Ovary (tissue), 9 donors: Measurements from ENCODE around the gene KRTAP5-3. TPM values are rescaled to one million over a fixed set of nuclear protein-coding genes. Genes with fewer than 3 reads are reported as not detected.

Source experiments
- DNase-seq, 5 donors: peaks; one replicate each; pipeline ENCODE4 v3.0.0-alpha.2; 2019 to 2020
- H3K27ac ChIP-seq, 2 donors: fragments of 200-600 bp; one replicate each; pipeline versions ENCODE4 v1.5.1 to v1.8.0; 2019 to 2022
- H3K27me3 ChIP-seq: fragments of 200-600 bp; one replicate; pipeline ENCODE4 v1.8.0; 2022
- H3K36me3 ChIP-seq: fragments of 200-600 bp; sonication (generic); one replicate; pipeline ENCODE4 v1.5.1; 2019
- H3K4me1 ChIP-seq: one replicate; pipeline ENCODE4 v1.8.1; 2013; ENCODE audit warnings: mild to moderate bottlenecking, moderate library complexity; ENCODE audit not compliant: insufficient read depth
- H3K4me3 ChIP-seq: fragments of 200-600 bp; sonication (generic); one replicate; pipeline ENCODE4 v1.5.1; 2017
- H3K9me3 ChIP-seq, 2 donors: fragments of 200-600 bp in 1 of 2; sonication (generic) in 1 of 2; one replicate each; pipeline versions ENCODE4 v1.5.1 to v1.8.1; 2013 to 2019; ENCODE audit warnings: mild to moderate bottlenecking in 1 of 2, moderate library complexity in 1 of 2
- EP300 ChIP-seq: sonication (generic); formaldehyde crosslinking; IDR thresholded peaks from one replicate; pipeline ENCODE4 v1.6.1; 2017; ENCODE audit warnings: antibody characterized with exemption
- POLR2A ChIP-seq: fragments of 450-650 bp; IDR thresholded peaks from one replicate; pipeline ENCODE4 v1.6.1; 2017; ENCODE audit warnings: antibody characterized with exemption, mild to moderate bottlenecking, moderate library complexity
- WGBS, 3 donors: extraction: QIAGEN DNeasy Blood & Tissue Kit in 1 of 3; methylation state at CpG; one replicate each; pipeline versions ENCODE4 v1.1.5 to v1.1.7; 2013 to 2017; 5-methylcytosine and 5-hydroxymethylcytosine counted together
- intact Hi-C, 4 donors: fragments of 100-400 bp; cut with DNase I; formaldehyde crosslinking; loops; one replicate each; pipeline versions ENCODE4 v1.11.0 to v1.15.1; 2022 to 2023
- polyA plus RNA-seq, 2 donors: library from polyadenylated mRNA; stranded (reverse); fragments of 200-250 nt in 1 of 2; fragments of 350-450 nt in 1 of 2; fragmentation: Illumina TruSeq in 1 of 2; extraction: RNeasy Lipid Tissue Mini Kit (QIAGEN cat#74804) in 1 of 2; gene quantifications; one replicate each; pipeline ENCODE4 v1.2.3, GENCODE V29; 2013 to 2014
- total RNA-seq, 7 donors: library from RNA; depleted of rRNA in 2 of 7; stranded (reverse); fragments of >200 nt in 2 of 7; fragmentation: NEBNext Ultra II Directional in 3 of 7; extraction: Animal tissue kit (Norgen Biotek cat#: 25700) in 3 of 7; gene quantifications; one replicate each; pipeline versions ENCODE4 v1.1.0 to v1.2.4, GENCODE V29; 2016 to 2023
- TF ChIP-seq, protein P1 (sequence below), 3 donors: fragments of 450-650 bp in 2 of 3; fragments of 200-600 bp in 1 of 3; IDR thresholded peaks; one replicate each; pipeline versions ENCODE4 v1.5.1 to v1.8.0; 2016 to 2022; ENCODE audit warnings: antibody characterized with exemption in 3 of 3, mild to moderate bottlenecking in 1 of 3
- donor health status: DM: no; HTN: no; CAD: no; lungs with moderate emphysema.
- donor health status: DM: no; HTN: no; CAD: no.
- donor health status: Bipolar disorder and iron deficiency.
- donor health status: DM: yes; HTN: yes; CAD: no.
- donor health status: DM: no; HTN: no; CAD: no.
- donor health status: DM: yes; HTN: yes; CAD: no.

The KRTAP5-3 gene
- total and polyA plus RNA-seq, 9 donors: not detected

DNA sequence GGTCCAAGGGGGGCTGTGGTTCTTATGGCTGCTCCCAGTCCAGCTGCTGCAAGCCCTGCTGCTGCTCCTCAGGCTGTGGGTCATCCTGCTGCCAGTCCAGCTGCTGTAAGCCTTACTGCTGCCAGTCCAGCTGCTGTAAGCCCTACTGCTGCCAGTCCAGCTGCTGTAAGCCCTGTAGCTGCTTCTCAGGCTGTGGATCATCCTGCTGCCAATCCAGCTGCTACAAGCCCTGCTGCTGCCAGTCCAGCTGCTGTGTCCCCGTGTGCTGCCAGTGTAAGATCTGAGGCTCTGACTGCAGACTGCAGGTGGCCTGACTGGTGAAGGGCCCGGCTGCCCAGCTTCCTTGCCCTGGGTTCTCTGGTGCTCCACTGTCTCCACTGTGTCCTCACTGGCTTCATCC, 22.0 kb upstream of the KRTAP5-3 start:
- Histone ChIP-seq H3K27ac (no peak overlapping the region), H3K27me3 (no peaks in the 10 kb centered on the region), H3K4me1 (no peaks in the 10 kb centered on the region), H3K9me3 (no peaks in the 10 kb centered on the region), H3K4me3 (no peak overlapping the region), H3K36me3 (no peaks in the 10 kb centered on the region)
- no peak for DNase-seq
- 37 to 51% (median 49%) methylated on average over 2 of the region's 2 CpGs for WGBS, 3 donors
- no peak for TF ChIP-seq EP300
- TF ChIP-seq POLR2A: no peak
- TF ChIP-seq, protein P1, sequence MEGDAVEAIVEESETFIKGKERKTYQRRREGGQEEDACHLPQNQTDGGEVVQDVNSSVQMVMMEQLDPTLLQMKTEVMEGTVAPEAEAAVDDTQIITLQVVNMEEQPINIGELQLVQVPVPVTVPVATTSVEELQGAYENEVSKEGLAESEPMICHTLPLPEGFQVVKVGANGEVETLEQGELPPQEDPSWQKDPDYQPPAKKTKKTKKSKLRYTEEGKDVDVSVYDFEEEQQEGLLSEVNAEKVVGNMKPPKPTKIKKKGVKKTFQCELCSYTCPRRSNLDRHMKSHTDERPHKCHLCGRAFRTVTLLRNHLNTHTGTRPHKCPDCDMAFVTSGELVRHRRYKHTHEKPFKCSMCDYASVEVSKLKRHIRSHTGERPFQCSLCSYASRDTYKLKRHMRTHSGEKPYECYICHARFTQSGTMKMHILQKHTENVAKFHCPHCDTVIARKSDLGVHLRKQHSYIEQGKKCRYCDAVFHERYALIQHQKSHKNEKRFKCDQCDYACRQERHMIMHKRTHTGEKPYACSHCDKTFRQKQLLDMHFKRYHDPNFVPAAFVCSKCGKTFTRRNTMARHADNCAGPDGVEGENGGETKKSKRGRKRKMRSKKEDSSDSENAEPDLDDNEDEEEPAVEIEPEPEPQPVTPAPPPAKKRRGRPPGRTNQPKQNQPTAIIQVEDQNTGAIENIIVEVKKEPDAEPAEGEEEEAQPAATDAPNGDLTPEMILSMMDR (IDR thresholded peaks at IDR 0.05): no peak
- intact Hi-C loops: no loop called here

DNA sequence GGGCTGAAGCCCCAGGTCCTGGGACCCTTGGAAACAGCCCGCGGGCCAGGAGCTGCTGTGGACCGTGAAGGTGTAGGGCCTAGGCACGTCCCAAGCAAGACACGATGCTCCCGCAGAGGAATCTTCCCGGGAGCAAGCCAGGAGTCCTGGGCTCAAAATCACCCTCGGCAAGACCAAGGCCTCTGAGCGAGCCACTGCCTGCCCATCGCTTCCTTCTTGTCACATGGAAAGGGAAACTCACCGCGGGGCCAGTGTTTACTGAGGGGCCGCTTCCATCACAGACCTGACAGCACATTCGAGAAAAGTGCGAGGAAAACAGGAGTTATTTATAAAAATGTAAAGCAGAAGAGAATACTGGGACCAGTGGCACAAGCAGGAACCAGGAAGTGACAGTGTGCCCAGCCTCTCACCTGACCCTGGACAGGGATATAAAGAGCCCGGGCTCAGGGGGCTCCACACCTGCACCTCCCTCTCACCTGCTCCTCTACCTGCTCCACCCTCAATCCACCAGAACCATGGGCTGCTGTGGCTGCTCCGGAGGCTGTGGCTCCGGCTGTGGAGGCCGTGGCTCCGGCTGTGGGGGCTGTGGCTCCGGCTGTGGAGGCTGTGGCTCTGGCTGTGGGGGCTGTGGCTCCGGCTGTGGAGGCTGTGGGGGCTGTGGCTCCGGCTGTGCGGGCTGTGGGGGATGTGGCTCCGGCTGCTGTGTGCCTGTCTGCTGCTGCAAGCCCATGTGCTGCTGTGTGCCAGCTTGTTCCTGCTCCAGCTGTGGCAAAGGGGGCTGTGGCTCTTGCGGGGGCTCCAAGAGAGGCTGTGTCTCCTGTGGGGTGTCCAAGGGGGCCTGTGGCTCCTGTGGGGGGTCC, 21.3 kb upstream of the KRTAP5-3 start, which contains the start of gene KRTAP5-5:
Gene KRTAP5-5 (plus strand): TSS at position 450 of the 860 bp plus-strand sequence. CDS start 66 bp downstream, at position 516.
- H3K27ac ChIP-seq: no peak within 1 kb of the TSS

DNA sequence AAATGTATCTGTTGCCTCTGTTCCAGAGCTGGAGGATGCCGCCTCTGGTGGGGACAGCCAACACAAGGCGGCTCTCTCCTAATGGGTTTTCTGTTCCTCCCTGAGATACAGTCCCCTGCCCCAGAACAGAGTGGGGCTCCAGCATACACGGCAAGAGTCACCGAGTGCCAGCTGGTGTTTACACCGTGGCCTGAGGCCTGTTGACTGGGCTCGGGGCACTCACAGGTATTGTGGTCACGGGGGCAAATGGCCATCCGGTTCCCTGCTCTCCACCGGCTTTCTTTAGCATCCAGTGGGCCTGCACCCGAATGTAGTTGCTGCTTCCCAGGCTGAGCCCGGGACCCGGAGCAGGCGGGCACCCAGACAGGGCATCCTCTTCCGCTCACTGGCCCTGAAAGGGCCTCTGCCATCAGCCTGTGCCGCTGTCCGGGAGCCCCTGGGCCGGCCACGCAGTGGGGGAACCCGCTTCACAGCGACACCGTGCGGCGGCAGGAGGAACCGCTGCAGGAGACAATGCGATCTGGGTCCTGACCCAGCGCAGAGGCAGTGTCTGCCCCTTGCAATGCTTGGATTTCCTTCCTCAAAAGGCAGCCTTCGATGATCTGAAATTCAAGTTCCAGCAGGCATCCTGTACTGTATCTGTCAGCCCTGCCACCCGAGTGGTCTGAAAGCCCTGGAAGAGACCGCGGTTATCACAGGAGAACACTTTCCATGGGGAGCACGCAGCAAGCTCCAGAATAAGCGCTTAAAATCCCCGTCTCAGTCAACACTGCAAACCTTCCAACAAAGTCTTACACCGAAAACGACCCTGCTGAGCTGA, 20.5 kb upstream of the KRTAP5-3 start:
- intact Hi-C loops: no loop called here
- H3K4me3 ChIP-seq: no peak overlapping the region
- H3K4me1 ChIP-seq: no peaks in the 10 kb centered on the region
- H3K27me3 ChIP-seq: no peaks in the 10 kb centered on the region
- WGBS, 3 donors: 27 to 41% (median 35%) methylated on average over 28 to 35 of the region's 35 CpGs
- TF ChIP-seq, protein P1 (IDR thresholded peaks at IDR 0.05): no peak
- no peak for TF ChIP-seq POLR2A
- TF ChIP-seq EP300: no peak
- no peak overlapping the region for H3K27ac ChIP-seq
- no peaks in the 10 kb centered on the region for H3K36me3 ChIP-seq
- H3K9me3 ChIP-seq: no peaks in the 10 kb centered on the region
- DNase-seq: peak in 1 of 5 donors; percentile 52

More for the DNA sequence above, 21.3 kb upstream of the KRTAP5-3 start, which contains the start of gene KRTAP5-5:
- no peaks in the 10 kb centered on the region for H3K9me3 ChIP-seq
- no peaks in the 10 kb centered on the region for H3K27me3 ChIP-seq
- 60 to 68% (median 65%) methylated on average over 20 to 24 of the region's 26 CpGs for WGBS, 3 donors
- H3K4me1 ChIP-seq: no peaks in the 10 kb centered on the region
- no peaks in the 10 kb centered on the region for H3K36me3 ChIP-seq
- DNase-seq: no peak
- intact Hi-C loops: no loop called here
- TF ChIP-seq, protein P1 (IDR thresholded peaks at IDR 0.05): no peak
- TF ChIP-seq POLR2A (no peak), EP300 (no peak)
- H3K4me3 ChIP-seq: no peak within 1 kb of the TSS

DNA sequence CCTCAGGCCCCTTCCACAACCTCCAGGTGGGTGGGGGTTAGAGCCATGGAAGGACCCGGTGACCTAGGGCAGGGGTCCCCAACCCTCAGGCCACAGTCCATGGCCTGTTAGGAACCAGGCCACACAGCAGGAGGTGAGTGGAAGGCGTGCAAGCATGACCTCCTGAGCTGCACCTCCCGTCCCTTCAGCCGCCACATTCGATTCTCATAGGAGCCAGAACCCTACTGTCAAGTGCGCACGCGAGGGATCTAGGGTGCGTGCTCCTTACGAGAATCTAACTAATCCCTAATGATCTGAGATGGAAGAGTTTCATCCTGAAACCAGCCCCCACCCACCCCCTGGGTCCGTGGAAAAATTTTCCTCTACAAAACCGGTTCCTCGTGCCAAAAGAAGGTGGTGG, 17.3 kb upstream of the KRTAP5-3 start:
- intact Hi-C loops: no loop called here
- Histone ChIP-seq H3K27ac (no peak overlapping the region), H3K4me1 (no peaks in the 10 kb centered on the region), H3K9me3 (no peaks in the 10 kb centered on the region), H3K4me3 (no peak overlapping the region), H3K27me3 (no peaks in the 10 kb centered on the region), H3K36me3 (no peaks in the 10 kb centered on the region)
- 84 to 86% (median 85%) methylated on average over 13 of the region's 13 CpGs for WGBS, 3 donors
- DNase-seq: no peak
- no peak for TF ChIP-seq POLR2A
- no peak for TF ChIP-seq EP300
- TF ChIP-seq, protein P1 (IDR thresholded peaks at IDR 0.05): no peak
